HepG2 (cell line): ENCODE data around the gene NOP9. TPM values are rescaled to one million over a fixed set of nuclear protein-coding genes. Genes with fewer than 3 reads are reported as not detected.
A peak's percentile ranks its signal among the peaks of the same experiment; 100 is the strongest.

ENCODE experiments used
- ATM ChIP-seq: fragments of 450-650 bp; IDR thresholded peaks from 2 replicates; pipeline ENCODE4 v1.7.1; 2017; ENCODE audit warnings: mild to moderate bottlenecking, borderline replicate concordance
- BRD4 ChIP-seq: sonication (generic); formaldehyde crosslinking; IDR thresholded peaks from 2 replicates; pipeline ENCODE4 v1.4.0; 2020; ENCODE audit warnings: missing genetic modification reagents
- CAMTA2 ChIP-seq: sonication (generic); formaldehyde crosslinking; IDR thresholded peaks from 2 replicates; pipeline ENCODE4 v1.4.0; 2020; ENCODE audit warnings: mild to moderate bottlenecking, missing genetic modification reagents, borderline replicate concordance
- GLI4 ChIP-seq: sonication (generic); formaldehyde crosslinking; IDR thresholded peaks from 2 replicates; pipeline ENCODE4 v1.5.1; 2020; ENCODE audit warnings: missing genetic modification reagents, mild to moderate bottlenecking, moderate library complexity, borderline replicate concordance
- GTF2F1 ChIP-seq: fragments of 150-350 bp; IDR thresholded peaks from 2 replicates; pipeline ENCODE4 v1.6.1; 2014; ENCODE audit warnings: low read length
- GZF1 ChIP-seq: sonication (generic); formaldehyde crosslinking; IDR thresholded peaks from 2 replicates; pipeline ENCODE4 v1.5.1; 2020; ENCODE audit warnings: mild to moderate bottlenecking, missing genetic modification reagents
- HNRNPLL ChIP-seq: fragments of 200-400 bp; formaldehyde crosslinking; IDR thresholded peaks from 2 replicates; pipeline ENCODE4 v1.6.1; 2017; ENCODE audit warnings: mild to moderate bottlenecking, low read depth, low read length; ENCODE audit not compliant: poor library complexity, severe bottlenecking
- MEIS1 ChIP-seq: sonication (generic); formaldehyde crosslinking; IDR thresholded peaks from 2 replicates; pipeline ENCODE4 v1.9.0; 2021; ENCODE audit warnings: mild to moderate bottlenecking, missing genetic modification reagents, moderate library complexity, borderline replicate concordance
- NR1H2 ChIP-seq: sonication (generic); formaldehyde crosslinking; IDR thresholded peaks from 2 replicates; pipeline ENCODE4 v1.8.1; 2022; ENCODE audit warnings: low read depth, missing genetic modification reagents, borderline replicate concordance
- PHF5A ChIP-seq: IDR thresholded peaks from one replicate; pipeline ENCODE4 v1.6.1; 2018; ENCODE audit warnings: low read depth, missing genetic modification reagents; ENCODE audit not compliant: unreplicated experiment
- SAFB2 ChIP-seq: sonication (generic); formaldehyde crosslinking; IDR thresholded peaks from 2 replicates; pipeline ENCODE4 v1.5.1; 2020; ENCODE audit warnings: missing genetic modification reagents, low read depth, mild to moderate bottlenecking, borderline replicate concordance
- SOX6 ChIP-seq, 2 experiments: fragments of 450-650 bp in 1 of 2; sonication (generic) in 1 of 2; formaldehyde crosslinking in 1 of 2; IDR thresholded peaks; 2 replicates each; pipeline versions ENCODE4 v1.4.0 to v1.6.1; 2017 to 2020; ENCODE audit warnings: antibody characterized with exemption in 1 of 2, mild to moderate bottlenecking in 1 of 2, missing genetic modification reagents in 1 of 2
- ZNF431 ChIP-seq: sonication (generic); formaldehyde crosslinking; IDR thresholded peaks from 2 replicates; pipeline ENCODE4 v1.9.0; 2022; ENCODE audit warnings: missing genetic modification reagents, low read depth, mild to moderate bottlenecking, borderline replicate concordance
- ZNF503 ChIP-seq: sonication (generic); formaldehyde crosslinking; IDR thresholded peaks from 2 replicates; pipeline ENCODE4 v1.4.0; 2020; ENCODE audit warnings: missing genetic modification reagents
- ZNF724P ChIP-seq: sonication (generic); formaldehyde crosslinking; IDR thresholded peaks from 2 replicates; pipeline ENCODE4 v1.8.0; 2022; ENCODE audit warnings: missing genetic modification reagents, borderline replicate concordance
- ZNF773 ChIP-seq: sonication (generic); formaldehyde crosslinking; IDR thresholded peaks from 2 replicates; pipeline ENCODE4 v1.4.0; 2020; ENCODE audit warnings: missing genetic modification reagents, borderline replicate concordance
- polyA plus RNA-seq, 8 experiments: library from polyadenylated mRNA; depleted of rRNA in 3 of 8; stranded (reverse) in 7 of 8; unstranded in 1 of 8; fragments of >200 nt; fragmentation: Illumina TruSeq in 4 of 8; extraction: Trizol in 4 of 8; gene quantifications; 2 replicates each; pipeline versions ENCODE4 v1.2.1 to v1.2.3, GENCODE V29; 2011 to 2016; ENCODE audit warnings: low read depth in 4 of 8, missing spikeins in 1 of 8, mixed read lengths in 1 of 8; ENCODE audit not compliant: insufficient read depth in 1 of 8
- total RNA-seq, 5 experiments: library from RNA; depleted of rRNA; stranded (reverse); fragments of >200 nt; fragmentation: Illumina TruSeq; extraction: Trizol; gene quantifications; 2 replicates each; pipeline ENCODE4 v1.2.3, GENCODE V29; 2016; ENCODE audit warnings: low read depth in 1 of 5
- TF ChIP-seq, protein P1 (sequence below): sonication (generic); formaldehyde crosslinking; IDR thresholded peaks from 2 replicates; pipeline ENCODE4 v1.5.0; 2020; ENCODE audit warnings: mild to moderate bottlenecking, missing genetic modification reagents
- TF ChIP-seq, protein P2 (sequence below): sonication (generic); formaldehyde crosslinking; conservative IDR thresholded peaks from 2 replicates; pipeline ENCODE4 v1.4.0; 2020; ENCODE audit warnings: missing genetic modification reagents
- TF ChIP-seq, protein P3 (sequence below): sonication (generic); formaldehyde crosslinking; IDR thresholded peaks from 2 replicates; pipeline ENCODE4 v1.5.0; 2020; ENCODE audit warnings: missing genetic modification reagents

The NOP9 gene
- total and polyA plus RNA-seq, 2 of the 13 experiments (the other 11 are each of a cell fraction or from before 2014, with no cell fraction given): 24.5 to 61.6 TPM

DNA sequence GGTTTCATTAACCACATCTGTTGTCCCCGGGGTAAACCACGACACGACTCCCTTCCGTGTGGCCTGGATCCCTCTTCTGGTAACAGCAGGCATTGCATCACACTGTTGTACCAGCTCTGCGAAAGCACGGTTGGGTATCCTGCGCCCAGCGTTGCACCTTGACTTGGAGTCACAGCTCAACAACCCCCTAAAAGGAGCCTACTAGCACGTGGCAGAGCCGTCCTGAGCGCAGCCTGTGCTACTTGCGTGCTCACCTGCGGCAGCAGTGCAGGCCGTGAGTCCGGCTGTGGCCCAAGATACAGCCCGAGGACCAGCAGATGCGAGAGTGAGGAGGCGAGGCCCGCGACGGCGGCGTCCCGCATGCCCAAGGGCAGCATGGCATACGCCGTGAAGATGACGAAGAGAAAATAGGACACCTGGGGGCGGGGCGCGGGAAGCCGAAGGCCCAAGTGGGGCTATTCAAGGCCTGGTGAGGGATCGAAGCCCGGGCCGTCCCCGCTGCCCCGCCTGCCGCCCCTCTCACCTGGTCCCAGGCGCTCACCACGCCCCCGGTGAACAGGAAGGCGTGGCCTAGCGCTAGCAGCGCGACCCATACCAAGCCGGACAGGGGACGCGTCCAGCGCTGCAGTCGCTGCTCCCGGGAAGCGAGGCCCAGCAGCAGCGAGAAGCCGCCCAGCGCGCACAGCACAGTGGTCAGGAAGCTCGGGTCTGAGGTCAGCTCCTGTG, 32.8 kb downstream of the NOP9 start (continued):
- TF ChIP-seq GLI4 (CRISPR knock-in tag): no peak
- TF ChIP-seq CAMTA2 (CRISPR knock-in tag): peak; percentile 91
- no peak for TF ChIP-seq SOX6 (IDR thresholded peaks at IDR 0.05)
- TF ChIP-seq SOX6 (CRISPR knock-in tag; IDR thresholded peaks at IDR 0.05): peak; percentile 63
- no peak for TF ChIP-seq BRD4 (CRISPR knock-in tag)
- no peak for TF ChIP-seq ZNF431 (CRISPR knock-in tag)
- TF ChIP-seq ZNF724P: no peak; the same call in 1 of the 2 replicates
- peak; percentile 96; the same call in 1 of the 2 replicates for TF ChIP-seq SAFB2 (CRISPR knock-in tag)
- TF ChIP-seq, protein P1, sequence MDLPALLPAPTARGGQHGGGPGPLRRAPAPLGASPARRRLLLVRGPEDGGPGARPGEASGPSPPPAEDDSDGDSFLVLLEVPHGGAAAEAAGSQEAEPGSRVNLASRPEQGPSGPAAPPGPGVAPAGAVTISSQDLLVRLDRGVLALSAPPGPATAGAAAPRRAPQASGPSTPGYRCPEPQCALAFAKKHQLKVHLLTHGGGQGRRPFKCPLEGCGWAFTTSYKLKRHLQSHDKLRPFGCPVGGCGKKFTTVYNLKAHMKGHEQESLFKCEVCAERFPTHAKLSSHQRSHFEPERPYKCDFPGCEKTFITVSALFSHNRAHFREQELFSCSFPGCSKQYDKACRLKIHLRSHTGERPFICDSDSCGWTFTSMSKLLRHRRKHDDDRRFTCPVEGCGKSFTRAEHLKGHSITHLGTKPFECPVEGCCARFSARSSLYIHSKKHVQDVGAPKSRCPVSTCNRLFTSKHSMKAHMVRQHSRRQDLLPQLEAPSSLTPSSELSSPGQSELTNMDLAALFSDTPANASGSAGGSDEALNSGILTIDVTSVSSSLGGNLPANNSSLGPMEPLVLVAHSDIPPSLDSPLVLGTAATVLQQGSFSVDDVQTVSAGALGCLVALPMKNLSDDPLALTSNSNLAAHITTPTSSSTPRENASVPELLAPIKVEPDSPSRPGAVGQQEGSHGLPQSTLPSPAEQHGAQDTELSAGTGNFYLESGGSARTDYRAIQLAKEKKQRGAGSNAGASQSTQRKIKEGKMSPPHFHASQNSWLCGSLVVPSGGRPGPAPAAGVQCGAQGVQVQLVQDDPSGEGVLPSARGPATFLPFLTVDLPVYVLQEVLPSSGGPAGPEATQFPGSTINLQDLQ (CRISPR knock-in tag): peak; percentile 94; the same call in 1 of the 2 replicates
- TF ChIP-seq MEIS1: peak; percentile 95; the same call in 1 of the 2 replicates
- TF ChIP-seq, protein P2, sequence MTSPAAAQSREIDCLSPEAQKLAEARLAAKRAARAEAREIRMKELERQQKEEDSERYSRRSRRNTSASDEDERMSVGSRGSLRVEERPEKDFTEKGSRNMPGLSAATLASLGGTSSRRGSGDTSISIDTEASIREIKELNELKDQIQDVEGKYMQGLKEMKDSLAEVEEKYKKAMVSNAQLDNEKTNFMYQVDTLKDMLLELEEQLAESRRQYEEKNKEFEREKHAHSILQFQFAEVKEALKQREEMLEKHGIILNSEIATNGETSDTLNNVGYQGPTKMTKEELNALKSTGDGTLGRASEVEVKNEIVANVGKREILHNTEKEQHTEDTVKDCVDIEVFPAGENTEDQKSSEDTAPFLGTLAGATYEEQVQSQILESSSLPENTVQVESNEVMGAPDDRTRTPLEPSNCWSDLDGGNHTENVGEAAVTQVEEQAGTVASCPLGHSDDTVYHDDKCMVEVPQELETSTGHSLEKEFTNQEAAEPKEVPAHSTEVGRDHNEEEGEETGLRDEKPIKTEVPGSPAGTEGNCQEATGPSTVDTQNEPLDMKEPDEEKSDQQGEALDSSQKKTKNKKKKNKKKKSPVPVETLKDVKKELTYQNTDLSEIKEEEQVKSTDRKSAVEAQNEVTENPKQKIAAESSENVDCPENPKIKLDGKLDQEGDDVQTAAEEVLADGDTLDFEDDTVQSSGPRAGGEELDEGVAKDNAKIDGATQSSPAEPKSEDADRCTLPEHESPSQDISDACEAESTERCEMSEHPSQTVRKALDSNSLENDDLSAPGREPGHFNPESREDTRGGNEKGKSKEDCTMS (CRISPR knock-in tag): no peak
- no peak for TF ChIP-seq GTF2F1
- TF ChIP-seq ZNF503 (CRISPR knock-in tag): no peak
- TF ChIP-seq ATM: no peak; the same call in 1 of the 2 replicates
- TF ChIP-seq PHF5A (CRISPR knock-in tag): peak; percentile 61
- peak; percentile 86 for TF ChIP-seq HNRNPLL
- TF ChIP-seq NR1H2: peak; percentile 91; the same call in 1 of the 2 replicates
- TF ChIP-seq ZNF773 (CRISPR knock-in tag): peak; percentile 80; the same call in 1 of the 2 replicates
- peak; percentile 71; the same call in 1 of the 2 replicates for TF ChIP-seq GZF1
- TF ChIP-seq, protein P3, sequence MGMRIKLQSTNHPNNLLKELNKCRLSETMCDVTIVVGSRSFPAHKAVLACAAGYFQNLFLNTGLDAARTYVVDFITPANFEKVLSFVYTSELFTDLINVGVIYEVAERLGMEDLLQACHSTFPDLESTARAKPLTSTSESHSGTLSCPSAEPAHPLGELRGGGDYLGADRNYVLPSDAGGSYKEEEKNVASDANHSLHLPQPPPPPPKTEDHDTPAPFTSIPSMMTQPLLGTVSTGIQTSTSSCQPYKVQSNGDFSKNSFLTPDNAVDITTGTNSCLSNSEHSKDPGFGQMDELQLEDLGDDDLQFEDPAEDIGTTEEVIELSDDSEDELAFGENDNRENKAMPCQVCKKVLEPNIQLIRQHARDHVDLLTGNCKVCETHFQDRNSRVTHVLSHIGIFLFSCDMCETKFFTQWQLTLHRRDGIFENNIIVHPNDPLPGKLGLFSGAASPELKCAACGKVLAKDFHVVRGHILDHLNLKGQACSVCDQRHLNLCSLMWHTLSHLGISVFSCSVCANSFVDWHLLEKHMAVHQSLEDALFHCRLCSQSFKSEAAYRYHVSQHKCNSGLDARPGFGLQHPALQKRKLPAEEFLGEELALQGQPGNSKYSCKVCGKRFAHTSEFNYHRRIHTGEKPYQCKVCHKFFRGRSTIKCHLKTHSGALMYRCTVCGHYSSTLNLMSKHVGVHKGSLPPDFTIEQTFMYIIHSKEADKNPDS: peak; percentile 95; the same call in 1 of the 2 replicates
